HG03469 (cell line): ENCODE measurements around the gene MPND.

ENCODE experiments used
- ATAC-seq: cut with Tn5 transposase; IDR thresholded peaks from one replicate; pipeline ENCODE4 v1.9.1; 2021; ENCODE audit warnings: mild to moderate bottlenecking, moderate library complexity, moderate number of reproducible peaks; ENCODE audit not compliant: unreplicated experiment

Gene MPND, protein sequence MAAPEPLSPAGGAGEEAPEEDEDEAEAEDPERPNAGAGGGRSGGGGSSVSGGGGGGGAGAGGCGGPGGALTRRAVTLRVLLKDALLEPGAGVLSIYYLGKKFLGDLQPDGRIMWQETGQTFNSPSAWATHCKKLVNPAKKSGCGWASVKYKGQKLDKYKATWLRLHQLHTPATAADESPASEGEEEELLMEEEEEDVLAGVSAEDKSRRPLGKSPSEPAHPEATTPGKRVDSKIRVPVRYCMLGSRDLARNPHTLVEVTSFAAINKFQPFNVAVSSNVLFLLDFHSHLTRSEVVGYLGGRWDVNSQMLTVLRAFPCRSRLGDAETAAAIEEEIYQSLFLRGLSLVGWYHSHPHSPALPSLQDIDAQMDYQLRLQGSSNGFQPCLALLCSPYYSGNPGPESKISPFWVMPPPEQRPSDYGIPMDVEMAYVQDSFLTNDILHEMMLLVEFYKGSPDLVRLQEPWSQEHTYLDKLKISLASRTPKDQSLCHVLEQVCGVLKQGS

DNA sequence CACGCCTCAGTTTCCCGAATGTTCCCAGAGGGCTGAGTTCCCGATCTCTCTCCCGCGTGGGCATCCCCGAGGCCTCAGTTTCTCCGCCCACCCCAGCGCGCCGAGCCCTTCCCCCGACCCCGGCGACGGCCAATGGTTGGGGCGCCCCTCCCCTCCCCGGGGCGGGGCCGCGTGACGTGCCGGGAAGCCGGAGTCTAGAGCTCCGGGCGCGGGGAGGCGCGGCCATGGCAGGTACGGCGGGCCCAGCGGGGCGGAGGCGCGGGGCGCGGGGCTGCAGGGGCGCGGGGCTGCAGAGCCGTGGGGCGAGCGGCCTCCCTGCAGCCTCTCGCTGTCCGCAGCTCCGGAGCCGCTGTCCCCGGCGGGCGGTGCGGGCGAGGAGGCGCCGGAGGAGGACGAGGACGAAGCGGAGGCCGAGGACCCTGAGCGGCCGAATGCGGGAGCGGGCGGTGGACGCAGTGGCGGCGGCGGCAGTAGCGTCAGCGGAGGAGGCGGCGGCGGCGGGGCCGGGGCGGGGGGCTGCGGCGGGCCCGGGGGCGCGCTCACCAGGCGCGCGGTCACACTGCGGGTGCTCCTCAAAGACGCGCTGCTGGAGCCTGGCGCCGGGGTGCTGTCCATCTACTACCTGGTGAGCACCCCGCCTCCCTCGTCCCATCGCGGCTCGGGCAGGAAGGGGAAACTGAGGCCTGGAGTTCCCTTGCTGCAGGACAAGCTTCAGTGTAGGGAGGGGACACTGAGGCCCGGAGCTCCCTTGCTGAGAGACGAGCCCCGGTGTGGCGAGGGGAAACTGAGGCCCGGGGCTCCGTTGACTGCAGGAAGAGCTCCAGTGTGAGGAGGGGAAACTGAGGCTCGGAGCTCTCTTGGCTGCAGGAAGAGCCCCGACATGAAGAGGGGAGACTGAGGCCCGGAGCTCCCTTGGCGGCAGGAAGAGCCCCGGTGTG, at the start of gene MPND:
MPND (plus strand) TSS at position 193 of the 938 bp plus-strand sequence; CDS start at position 225, 32 bp downstream.
- peak; percentile 34 for ATAC-seq

DNA sequence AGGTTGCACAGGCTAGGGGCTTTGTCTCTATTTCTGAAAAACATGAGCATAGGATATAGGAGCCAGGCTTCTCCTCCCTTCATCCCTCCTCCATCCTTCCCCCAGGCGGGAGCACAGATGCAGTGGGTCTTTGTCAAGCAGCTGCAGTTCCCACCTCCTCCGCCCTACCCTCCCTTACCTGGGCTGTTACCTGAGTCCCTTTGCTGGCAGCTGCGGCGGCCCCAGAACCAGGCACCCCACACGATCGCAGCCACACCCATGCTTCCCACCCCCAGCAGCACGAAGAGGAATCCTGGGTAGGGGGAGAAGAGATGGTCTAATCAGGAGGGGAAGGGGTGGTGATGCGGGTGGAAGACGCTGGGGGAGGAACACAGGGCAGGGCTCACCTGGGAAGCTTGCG, 49.0 kb upstream of the MPND start:
- no peak for ATAC-seq

DNA sequence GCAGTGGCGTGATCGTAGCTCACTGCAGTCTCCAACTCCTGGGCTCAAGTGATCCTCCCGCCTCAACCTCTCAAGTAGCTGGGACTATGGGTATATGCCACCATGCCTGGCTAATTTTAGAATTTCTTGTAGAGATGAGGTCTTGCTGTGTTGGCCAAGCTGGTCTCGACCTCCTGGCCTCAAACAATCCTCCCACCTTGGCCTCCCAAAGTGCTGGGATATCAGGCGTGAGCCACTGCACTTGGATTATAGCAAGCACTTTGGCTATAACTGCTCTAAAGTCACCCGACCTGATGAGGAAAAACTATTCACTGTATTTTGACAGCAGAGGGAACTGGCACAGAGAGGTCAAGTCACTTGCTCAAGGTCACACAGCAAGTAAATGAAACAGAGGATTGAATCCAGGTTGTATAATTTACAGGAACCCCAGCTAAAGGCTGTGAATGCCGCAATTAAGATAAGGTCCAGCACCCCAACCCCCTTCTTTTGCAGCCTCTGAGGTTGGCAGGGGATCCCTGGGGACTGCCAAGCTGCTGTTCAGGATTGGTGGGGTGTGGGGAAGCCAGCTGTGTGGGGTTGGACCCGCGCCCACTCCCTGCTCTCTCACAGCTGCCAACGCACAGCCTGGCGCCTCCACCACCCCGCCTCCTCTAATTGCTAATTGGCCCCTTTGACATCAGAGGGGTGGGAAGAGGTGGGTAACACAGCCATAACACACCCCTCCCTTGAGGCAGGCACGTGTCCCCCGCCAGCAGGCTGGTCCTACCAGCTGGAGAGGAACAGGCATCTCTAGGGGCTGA, 47.2 kb upstream of the MPND start:
- ATAC-seq, result no peak

DNA sequence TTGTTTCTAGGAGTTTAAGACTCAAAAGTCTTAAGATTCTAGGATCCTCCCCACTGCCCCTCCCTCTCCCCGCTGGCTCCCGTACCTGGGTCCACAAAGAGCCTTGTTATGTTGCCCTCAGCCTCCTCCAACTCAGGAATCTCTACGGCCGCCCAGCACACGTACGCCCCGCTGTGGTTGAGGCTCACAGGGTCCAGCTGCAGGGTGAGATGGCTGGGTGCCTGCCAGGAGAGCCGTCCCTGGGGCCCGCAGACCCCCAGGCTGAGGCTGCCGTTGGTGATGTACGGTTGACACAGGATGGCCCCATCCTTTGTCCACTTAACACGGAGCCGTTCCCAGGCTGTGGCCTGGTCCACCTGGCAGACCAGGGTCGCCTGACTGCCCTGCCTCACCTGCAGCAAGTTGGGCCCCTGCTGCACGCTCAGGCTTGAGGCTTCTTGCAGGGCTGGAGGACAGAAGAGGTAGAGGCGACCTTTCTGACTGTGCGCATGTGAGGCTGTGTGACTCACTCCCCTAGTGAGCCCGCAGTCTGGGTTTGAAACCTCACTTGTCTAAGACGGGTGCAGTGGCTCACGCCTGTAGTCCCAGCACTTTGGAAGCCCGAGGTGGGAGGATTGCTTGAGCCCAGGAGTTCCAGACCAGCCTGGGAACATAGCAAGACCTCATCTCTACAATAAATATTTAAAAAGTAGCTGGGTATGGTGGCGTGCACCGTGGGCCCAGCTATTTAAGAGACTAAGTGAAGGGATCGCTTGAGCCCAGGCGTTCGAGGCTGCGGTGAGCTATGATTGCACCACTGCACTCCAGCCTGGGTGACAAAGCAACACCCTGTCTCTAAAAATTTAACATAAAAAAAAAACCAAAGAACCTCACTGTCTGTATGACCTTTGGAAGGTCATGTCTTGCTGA, 45.2 kb upstream of the MPND start:
- no peak for ATAC-seq

DNA sequence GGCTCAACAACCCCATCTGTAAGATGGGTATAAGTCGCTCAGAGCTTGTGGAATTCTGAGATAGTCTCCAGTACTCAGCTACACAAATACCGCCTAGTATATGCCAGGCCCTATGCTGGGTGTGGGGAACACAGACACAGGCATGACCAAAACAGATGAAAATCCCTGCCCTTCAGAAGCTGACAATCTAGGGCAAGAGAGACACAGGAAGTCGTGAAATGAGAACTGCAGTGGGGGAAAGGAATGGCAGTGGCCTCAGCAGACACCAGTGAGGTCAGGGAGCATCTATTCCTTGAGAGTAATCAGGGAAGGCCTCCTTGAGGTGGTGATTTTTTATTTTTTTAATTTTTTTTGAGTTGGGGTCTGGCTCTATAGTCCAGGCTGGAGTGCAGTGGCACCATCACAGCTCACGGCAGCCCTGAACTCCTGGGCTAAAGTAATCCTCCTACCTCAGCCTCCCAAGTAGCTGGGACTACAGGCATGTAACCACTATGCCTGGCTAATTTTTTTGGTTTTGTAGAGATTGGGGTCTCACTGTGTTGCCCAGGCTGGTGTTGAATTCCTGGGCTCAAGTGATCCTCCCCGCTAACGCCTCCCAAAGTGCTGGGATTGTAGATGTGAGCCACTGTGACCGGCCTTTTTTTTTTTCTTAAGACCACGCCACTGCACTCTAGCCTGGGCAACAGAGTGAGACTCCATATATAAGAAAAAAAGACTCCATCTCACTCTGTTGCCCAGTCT, 44.4 kb upstream of the MPND start:
- no peak for ATAC-seq

DNA sequence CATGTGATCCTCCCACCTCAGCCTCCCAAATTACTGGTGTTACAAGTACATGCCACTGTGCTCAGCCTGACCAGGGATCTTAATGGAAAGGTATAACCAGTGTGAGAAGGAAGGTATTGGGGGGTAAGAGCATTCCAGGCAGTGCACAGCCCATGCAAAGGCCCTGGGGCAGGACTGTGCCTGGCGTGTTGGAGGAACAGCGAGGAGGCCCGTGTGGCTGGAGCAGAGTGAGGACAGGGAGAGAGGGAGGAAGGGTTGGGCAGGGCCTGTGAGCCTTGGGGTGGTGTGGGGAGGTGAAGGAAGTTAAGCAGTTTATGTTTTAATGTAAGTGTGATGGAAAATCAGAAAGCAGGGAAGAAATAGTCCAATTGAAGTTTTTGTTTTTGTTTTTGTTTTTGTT, 42.8 kb upstream of the MPND start:
- ATAC-seq, result no peak

DNA sequence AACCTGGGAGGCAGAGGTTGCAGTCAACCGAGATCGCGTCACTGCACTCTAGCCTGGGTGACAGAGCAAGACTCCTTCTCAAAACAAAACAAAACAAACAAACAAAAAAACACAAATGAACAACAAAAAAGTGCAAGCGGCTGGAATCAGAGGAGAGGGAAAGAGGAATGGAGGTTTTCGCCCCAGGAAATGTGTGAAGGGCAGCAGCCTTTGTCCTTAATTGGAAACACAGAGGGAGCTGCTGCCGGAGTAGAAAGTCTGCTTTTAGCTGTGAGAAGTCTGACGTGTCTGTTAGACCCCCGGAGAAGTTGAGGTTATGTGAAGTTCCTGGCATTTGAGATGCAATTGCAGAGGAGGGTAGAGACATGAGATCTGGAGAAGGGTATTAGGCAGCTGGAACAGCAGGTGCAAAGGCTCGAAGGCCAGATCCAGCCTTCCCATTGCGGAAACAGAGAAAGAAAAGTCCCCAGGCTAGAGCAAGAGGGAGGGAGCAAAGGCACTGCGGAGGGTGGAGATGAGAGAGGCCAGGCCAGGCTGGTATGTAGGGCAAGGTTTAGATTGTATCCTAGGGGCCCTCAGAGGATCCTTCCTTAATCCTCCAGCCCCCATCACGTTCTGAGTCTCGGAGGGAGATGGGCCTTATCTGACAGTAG, 41.6 kb upstream of the MPND start:
- ATAC-seq, result no peak

DNA sequence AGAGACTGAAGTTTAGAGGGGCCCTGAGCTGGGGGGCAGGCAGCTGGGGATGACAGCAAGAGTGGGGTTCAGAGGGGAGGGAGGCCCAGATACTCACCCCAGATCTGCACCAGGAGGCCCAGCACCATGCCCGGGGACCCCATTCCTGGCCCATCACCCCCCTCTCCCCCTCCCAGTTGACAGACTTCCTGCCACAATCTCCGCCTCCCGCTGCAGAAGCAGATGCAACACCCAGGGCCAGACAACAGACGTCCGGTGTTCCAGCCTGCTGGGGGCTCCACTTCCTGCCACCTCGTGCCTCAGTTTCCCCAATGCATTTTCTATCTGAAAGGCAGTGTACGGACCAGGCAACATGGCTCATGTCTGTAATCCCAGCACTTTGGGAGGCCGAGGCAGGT, 41.1 kb upstream of the MPND start, which contains the start of gene TMIGD2:
TMIGD2 (minus strand) TSS at position 147 of the 398 bp plus-strand sequence; CDS start at position 143, 4 bp downstream.
- no peak for ATAC-seq

DNA sequence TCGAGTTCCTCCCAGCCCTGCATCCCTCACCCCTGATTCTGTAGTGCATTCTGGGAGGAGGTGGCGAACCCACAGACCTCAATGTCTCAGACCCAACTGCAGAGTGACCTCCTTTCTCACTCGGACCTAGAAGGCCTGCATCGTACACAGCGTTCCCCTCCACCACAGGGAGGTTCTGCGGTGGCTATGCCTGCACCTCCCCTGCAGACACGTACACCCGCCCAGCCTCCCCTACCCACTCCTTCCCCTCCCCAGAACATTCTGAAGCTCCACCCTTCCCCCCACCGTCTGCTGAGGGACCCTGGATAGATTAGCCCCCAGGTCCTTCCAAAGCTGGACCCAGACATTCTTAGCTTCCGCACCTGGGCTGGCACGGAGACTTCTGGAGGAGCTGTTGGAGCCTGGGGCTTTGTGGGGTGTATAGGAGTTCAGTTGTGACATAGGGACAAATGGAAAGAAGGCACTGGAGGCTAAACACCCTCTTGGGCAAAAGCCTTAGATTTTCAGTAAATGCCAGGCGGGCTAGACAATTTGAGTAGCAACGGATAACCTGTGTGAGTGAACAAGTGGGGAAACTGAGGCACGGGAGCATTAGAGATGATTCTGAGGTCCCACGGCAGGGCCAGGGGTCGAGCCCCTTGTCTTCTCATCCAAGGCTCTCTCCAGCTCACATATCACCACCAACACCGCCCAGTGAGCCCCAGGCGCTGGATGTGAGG, 39.4 kb upstream of the MPND start:
- no peak for ATAC-seq

DNA sequence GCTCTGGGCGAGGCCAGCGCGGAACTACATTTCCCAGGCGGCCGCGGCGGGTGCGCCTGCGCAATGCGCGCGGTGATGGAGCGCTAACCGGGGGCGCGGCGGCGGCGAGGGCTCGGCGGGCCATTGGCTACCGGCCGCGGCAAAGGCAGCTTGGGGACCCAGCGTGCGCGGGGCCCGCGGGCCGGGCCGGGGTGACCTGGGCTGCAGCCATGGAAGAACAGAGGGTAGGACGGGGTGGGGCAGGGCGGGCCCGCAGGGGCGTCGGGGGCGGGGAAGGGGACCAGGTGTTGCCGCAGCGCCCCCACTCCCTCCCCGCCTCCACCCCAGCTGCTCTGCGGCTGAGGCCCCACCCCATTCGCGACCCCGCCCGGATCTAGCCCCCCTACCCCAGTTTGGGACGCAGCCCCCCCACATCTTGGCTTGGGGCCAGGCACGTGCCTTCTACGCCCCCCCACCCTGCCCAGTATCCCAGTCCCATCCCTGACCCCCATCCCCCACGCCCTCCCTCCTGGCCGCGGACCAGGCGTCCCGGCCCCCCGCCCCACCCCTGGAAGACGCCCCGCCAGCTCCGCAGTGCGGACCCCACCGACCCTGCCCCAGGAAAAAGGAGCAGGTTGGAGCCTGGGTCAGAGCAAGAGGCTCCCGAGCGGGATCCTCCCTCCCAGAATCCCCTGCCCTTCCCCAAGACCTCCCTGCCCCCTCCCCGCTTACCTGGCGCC, 38.7 kb upstream of the MPND start, which contains the start of gene FSD1:
FSD1 (plus strand) TSS at position 61 of the 719 bp plus-strand sequence; CDS start at position 210, 149 bp downstream.
- no peak for ATAC-seq

DNA sequence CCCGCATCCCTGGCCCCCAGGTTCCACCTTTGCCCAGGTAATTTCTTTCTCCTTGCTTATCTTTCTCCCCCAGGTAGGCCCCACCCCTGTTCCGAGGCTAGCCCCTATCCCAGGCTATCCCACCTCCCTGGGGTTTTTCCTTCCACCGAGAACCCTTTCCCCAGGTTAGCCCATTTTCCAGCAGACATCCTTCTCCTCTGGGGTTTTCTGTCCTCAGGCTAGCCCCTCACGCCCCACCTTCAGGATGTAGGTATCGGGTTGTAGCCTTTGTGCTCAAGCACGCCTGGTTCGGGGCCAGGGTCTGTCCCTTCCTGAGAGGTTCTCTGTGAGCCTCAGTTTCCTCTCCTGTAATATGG, 38.1 kb upstream of the MPND start:
- no peak for ATAC-seq

DNA sequence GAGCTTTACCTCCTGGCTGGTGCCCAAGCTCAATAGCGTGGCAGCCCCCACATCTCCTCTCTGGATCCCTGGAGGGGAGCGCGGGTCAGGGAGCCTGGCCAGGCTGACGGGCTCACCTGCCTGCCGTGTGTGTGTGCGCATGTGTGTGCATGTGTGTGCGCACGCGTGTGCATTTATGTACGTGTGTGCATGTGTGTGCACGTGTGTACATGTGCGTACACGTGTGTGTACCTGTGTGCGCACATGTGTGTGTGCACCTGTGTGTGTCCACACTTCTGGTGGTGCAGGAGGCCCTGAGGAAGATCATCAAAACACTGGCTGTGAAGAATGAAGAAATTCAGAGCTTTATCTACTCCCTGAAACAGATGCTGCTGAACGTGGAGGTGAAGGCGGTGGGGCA, 37.7 kb upstream of the MPND start:
- no peak for ATAC-seq

DNA sequence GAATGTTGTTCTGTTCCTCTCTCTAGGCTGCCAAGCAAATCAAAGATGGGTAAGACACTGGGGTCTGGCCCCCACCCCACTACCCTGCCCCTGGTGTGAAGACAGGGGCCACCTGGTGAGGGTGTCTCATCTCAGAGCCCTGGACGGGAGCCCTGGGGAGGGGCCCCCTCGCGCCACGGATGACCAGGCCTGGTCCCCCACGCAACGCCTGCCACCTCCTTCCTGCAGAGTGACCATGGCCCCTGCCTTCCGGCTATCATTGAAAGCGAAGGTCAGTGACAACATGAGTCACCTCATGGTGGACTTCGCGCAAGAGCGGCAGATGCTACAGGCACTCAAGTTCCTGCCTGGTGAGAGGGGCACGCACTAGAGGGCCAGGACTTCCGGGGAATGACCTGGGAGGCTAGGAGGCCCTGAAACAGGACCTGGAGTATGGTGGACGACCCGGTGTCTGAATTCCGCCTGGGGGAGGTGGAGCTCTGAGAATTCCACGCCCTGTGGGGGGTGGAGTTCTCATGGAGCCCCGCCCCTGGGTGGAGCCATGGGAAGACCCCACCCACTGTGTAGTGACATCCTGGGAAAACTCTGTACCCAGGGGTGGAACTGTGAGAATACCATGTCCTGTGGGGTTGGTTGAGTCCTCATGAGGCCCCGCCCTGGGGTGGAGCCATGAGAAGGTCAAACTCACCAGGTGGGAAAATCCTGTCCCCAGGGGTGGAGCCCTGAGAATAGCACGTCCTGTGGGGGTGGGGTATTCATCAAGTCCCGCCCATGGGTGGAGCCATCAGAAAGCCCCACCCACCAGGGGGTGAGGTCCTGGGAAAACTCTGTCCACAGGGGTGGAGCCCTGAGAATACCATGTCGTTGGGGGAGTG, 32.9 kb upstream of the MPND start:
- ATAC-seq, result no peak

DNA sequence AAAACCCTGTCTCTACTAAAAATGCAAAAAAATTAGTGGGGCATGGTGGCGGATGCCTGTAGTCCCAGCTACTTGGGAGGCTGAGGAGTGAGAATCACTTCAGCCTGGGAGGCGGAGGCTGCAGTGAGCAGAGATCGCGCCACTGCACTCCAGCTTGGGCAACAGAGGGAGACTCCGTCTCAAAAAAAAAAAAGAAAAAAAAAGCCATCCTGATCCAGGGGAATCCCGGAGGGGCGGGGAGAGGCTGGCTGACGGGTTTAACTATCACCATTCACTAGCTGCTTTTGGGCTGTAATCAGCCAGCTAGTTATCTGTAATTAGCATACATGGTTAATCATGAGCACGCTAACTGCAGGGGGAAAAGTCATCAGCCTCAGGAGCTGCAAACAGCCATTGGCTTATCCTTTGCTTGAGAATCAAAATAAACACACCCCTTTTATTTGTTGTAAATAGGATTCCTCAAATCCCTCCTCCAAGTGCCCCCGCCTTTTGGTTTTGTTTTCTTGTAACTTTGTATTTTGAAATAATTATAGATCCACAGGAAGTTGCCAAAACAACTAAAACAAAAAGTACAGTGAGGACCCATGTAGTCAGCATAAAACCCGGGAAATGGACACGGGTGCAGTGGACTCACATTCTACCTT, 29.4 kb upstream of the MPND start:
- ATAC-seq, result no peak

DNA sequence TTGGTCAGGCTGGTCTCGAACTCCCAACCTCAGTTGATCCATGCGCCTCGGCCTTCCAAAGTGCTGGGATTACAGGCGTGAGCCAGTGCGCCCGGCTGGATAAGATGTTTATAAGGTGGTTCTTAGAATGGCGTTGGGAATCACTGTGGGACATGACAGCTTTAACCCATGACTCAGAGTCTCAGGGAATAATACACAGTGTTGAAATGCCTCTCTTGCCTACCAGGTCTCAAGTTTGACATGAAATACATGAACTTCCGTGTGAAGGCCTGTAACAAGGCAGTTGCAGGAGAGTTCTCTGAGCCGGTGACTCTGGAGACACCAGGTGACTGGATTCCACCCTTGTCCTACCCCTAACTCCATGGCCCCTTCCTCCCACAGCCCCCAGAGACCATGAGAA, 26.4 kb upstream of the MPND start:
- no peak for ATAC-seq

DNA sequence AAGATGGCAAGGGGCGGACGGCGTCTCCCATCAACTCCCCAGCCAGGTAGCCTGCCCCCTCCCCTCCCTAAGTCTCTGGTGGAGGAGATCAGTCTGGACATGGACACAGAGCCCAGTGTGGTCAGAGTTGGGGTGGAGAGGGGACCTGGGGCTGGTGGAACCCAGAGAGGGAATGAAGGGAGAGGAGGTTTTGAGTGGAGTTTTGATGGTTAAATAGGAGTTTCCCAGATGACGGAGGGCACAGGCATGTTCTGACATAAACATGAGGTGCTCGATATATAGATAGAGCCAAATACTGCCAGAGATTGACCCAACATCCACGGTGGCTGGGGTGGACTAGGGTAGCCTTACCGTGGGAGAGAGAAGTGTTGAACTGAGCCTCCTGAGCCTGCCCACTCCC, 24.9 kb upstream of the MPND start:
- no peak for ATAC-seq
